NCI-H2029 treated with DMSO at 0.1 percent for 48 hours (cell line): ENCODE data around the gene HIRA.
"Not testable (repeated sequence)": the region's sequence is repeated elsewhere in the genome, so short reads cannot be mapped to it uniquely, and the experiment has no call there.

ENCODE experiments used
- DNase-seq: peaks from one replicate; lab custom pipeline; 2025; lab: John Stamatoyannopoulos, UW

HIRA gene

DNA sequence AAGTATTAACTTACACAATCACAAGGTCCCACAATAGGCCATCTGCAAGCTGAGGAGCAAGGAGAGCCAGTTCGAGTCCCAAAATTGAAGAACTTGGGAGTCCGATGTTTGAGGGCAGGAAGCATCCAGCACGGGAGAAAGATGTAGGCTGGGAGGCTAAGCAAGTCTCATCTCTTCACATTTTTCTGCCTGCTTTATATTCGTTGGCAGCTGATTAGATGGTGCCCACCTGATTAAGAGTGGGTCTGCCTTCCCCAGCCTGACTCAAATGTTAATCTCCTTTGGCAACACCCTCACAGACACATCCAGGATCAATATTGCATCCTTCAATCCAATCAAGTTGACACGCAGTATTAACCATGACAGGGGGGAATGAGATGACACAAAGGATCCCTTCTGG, 101.3 kb downstream of the HIRA start:
- not testable (repeated sequence) for DNase-seq

DNA sequence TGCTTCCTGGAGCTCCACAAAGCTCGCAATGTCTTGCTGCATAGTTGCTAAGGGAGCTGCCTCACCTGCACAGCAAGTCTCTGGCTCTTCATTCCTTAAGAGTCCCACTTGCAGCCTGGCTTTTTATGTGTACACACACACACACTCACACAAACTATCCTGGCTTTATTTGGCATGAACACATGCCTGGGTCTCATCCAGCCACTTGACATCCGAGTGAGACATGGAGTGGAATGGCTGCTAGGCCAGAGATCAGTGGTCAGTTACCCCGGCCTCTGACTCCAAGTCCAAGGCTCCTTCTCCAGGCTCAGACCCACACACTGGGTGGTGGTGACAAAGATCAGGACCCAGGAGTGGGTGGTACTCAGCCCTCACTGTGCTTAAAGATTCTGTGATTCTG, 102.1 kb downstream of the HIRA start:
- DNase-seq: no peak

DNA sequence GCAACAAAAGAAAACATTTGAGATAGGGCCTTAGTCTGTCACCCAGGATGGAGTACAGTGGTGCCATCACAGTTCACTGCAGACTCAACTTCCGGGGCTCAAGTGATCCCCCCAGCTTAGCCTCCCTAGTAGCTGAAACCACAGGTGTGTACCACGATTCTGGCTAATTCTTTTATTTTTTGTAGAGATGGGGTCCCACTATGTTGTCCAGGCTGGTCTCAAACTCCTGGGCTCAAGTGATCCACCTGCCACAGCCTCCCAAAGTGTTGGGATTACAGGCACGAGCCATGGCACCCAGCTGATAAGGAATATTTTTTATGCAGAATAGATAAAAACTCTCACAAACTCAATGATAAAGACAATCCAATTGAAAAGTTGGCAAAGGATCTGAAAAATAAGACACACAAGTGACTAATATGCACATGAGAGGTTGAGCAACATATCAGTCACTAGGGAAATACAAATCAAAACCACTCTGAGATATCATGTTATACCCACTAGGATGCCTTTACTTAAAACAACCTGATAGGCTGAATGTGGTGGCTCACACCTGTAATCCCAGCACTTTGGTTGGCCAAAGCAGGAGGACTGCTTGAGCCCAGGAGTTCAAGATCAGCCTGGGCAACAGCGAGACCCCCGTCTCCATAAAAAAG, 106.1 kb downstream of the HIRA start:
- DNase-seq: no peak

DNA sequence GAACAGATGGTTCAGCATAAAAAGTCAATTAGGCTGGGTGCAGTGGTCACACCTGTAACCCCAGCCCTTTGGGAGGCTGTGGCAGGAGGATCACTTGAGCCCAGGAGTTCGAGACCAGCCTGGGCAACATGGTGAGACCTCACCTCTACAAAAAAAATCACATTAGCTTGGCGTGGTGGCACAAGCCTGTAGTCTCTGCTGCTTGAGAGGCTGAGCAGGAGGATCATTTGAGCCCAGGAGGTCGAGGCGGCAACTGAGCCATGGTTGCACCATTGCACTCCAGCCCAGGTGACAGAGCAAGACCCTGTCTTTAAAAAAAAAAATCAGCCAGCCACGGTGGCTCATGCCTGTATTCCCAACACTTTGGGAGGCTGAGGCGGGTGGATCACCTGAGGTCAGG, 108.1 kb downstream of the HIRA start:
- not testable (repeated sequence) for DNase-seq

DNA sequence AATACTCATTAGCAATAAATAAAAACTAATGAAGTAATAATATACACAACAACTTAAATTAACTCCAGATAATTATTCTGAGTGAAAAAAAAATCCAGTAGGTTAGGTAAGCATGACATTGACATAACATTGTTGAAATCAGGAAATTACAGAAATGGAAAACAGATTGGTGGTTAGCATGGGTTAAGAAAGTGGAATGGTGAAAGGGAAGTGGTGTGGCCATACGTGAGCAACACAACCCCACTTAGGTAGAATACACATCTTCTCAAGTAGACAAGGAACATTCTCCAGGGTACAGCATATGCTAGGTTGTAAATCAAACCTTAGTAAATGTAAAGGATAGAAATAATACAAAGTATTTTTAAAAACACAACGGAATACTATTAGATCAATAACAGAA, 109.8 kb downstream of the HIRA start:
- DNase-seq: no peak

DNA sequence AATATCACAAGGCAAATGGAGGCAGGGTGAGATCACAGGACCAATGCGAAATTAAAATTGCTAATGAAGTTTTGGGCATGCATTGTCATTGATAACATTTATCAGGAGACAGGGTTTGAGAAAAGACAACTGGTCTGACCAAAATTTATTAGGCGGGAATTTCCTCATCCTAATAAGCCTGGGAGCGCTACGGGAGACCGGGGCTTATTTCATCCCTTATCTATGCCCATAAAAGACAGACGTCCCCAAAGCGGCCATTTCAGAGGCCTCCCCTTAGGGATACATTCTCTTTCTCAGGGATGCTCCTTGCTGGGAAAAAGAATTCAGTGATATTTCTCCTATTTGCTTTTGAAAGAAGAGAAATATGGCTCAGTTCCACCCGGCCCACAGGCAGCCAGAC, 111.4 kb downstream of the HIRA start:
- DNase-seq: not testable (repeated sequence)

DNA sequence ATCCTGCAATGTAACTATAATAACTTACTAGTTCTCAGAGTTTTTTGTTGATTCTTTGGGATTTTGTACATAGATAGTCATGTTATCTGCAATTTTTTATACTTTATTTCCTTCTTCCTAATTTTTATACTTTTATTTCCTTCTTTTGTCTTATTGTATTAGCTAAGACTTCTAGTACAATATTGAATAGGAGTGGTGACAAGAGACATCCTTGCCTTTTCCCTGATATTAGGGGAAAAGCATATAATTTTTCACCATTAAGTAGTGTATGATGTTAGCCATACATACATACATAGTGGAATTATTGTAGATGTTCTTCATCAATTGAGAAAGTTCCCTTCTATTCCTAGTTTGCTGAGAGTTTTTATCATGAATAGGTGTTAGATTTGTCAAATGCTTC, 112.3 kb downstream of the HIRA start:
- DNase-seq: no peak

DNA sequence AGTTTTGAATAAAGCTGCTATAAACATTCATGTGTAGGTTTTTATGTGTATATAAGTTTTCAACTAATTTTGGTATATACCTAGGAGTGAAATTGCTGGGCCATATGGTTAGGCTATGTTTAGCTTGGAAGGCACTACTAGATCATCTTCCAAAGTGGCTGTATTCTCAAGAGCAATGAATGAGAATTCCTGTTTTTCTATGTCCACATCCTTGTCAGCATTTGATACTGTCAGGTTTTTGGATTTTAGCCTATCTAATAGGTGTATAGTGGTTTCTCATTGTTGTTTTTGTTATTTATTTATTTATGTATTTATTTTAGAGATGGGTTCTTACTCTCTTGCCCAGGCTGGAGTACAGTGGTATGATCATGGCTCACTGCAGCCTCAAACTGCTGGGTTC, 113.7 kb downstream of the HIRA start:
- DNase-seq: no peak

DNA sequence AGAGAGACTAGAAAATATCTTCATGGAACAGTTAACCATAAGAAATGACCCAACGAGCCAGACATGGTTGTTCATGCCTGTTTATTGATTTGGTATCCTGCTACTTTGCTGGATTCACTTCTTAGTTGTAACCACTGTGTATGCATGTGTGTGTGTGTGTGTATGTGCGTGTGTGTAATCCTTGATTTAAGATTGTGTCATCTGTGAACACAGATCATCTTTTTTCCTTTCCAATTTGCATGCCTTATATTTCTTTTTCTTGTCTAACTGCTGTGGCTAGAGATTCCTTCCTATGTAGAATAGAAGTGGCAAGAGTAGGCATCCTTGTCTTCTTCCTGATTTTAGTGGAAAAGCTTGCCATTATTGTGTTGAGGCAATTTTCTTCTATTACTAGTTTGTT, 123.7 kb downstream of the HIRA start:
- DNase-seq: no peak

DNA sequence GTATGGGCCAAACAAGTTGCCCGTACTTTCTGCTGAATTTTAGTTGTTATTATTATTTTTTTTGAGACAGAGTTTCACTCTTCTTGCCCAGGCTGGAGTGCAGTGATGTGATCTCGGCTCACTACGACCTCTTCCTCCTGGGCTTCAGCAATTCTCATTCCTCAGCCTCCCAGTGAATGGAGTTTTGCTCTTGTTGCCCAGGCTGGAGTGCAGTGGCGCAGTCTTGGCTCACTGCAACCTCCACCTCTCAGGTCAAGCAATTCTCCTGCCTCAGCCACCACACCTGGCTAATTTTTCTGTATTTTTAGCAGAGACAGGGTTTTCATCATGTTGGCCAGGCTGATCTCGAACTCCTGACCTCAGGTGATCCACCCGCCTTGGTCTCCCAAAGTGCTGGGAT, 125.0 kb downstream of the HIRA start:
- DNase-seq: not testable (repeated sequence)

DNA sequence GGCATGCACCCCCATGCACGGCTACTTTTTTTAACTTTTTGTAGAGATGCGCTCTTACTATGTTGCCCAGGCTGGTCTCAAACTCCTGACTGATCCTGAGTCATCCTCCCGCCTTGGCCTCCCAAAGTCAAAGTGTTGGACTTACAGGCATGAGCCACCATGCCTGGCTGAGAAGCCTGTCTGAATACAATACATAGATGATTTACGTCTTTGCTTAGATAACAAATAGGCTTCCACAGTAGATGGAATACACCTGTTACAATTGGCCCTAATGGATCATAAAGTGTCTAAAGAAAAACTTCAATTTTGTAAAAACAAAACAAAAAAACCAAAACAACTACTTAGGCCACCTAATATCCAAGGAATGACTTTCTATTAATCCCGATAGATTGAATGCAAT, 127.0 kb downstream of the HIRA start:
- no peak for DNase-seq

DNA sequence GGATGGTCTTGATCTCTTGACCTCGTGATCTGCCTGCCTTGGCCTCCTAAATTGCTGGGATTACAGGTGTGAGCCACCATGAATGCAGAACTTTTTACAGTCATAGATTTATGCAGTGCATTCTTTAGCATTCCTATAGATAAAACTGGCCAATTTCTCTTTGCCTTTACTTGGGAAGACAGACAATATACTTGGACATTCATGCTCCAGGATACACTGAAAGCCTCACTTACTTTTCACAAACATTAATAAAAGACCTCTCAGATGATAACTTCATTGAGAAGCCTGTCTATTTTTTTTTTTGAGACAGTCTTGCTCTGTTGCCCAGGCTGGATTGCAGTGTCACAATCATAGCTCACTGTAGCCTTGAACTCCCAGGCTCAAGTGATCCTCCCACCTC, 127.7 kb downstream of the HIRA start:
- no peak for DNase-seq

DNA sequence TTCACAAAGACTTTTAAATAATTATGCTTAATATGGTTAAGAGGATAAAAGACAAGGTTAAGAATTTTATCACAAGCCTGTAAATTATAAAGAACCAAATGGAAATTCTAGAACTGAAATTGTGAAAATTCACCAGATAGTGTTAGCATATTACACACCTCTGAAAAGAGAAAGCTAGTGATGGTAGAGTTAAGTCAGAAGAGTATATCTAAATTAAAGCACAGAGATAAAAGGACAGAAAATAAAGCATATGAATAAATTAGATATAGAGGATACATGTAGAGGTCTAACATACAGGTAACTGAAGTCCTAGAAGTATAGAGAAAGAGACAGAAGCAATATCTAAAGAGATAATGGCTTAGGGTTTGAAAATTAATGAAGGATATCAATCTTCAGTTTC, 135.8 kb downstream of the HIRA start:
- DNase-seq: no peak

DNA sequence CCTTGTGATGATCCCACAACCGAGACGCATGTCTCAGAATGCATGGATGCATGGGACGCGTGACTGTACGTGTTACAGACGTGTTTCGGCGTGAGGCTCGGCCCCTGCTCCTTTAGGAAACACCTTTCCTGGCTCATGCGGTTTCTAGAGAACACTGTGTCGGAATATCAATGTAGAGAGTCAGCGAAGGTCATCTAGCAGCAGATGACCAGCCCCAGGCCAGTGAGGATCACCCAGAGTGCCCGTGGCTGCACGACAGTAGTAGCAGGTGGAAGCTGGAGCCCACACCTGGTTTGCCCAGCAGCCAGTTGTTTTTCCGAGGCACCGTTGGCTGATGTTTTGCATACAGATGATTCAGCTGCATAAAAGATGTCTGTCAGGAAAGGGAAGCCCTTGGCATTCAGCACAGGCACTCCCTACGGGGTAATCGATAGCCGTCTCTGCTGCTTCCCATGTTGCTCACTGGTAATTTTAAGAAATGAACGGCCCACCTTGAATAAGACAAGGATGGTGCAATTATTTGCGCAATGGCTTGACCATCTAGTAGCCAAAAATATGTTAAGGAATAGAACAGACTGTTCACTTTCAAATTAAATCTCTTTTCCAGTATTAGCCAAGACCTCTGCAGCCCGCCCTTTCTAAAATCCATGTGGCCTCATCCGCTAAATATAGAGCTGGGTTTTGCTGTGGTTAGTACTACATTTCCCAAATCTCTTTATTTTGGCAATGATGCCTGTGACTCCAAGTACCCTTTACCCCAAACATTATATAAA, 138.9 kb downstream of the HIRA start:
- DNase-seq: no peak

DNA sequence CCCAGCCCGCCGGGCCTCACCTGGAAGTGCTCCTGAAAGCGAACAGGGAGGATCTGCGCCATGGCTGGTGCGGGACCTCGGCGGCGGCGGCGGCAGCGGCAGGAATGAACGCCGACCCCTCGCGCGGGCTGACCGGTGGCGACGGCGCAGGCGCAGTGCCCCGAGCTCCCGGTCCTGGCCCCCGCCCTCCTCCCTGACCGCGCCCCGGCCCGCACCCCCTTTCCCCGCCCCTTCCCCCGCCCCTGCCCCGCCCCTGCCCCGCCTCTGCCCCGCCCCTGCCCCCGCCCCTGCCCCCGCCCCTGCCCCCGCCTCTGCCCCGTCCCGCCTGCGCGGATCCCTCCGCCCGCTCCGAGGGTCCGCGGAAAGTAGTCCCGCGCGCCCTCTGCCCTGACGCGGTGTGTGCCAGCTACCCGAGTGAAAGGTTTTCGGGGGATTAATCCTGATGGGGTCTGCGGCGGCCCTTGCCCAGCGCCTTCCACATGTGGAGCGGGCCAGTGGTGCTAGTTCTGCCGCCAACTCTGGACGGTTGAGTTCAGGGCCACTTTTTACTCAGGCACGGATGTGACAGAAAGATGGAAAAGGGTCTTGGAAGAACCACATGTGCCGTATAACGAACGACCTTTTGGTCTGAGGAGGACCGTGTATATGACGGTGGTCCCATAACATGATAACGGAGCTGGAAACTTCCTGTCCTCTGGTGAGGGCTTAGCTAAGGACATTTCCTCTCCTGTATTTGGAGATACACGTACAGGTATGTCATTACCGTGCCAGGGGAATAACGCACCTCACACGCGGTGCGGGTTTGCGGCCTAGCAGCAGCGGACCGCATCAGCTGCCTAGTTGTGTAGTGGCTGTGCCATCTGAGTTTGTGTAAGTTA, 139.7 kb downstream of the HIRA start, which contains the start of gene CLTCL1:
Gene CLTCL1, minus strand, starts transcription at position 140 of the 878 bp plus-strand sequence. Its CDS starts 78 bp downstream, at position 62.
- DNase-seq: no peak

DNA sequence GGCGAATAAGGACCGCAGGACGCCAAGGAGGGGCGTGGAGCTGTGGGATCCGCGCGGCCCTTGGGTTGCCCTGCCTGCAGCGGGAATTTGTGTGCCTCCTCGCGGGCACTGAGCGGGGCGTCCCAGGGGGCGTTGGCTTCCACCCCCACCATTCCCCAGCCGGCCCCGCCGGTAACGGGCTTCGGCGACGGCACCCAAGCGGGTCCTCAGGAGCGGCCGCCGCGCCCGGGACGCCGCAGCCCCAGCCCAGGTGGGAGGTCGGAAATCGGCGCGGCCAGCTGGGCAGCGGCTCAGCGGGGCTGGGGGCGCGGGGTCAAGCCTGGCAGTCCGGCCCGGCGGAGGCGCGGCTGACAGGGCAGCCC, 140.3 kb downstream of the HIRA start:
- DNase-seq: no peak

DNA sequence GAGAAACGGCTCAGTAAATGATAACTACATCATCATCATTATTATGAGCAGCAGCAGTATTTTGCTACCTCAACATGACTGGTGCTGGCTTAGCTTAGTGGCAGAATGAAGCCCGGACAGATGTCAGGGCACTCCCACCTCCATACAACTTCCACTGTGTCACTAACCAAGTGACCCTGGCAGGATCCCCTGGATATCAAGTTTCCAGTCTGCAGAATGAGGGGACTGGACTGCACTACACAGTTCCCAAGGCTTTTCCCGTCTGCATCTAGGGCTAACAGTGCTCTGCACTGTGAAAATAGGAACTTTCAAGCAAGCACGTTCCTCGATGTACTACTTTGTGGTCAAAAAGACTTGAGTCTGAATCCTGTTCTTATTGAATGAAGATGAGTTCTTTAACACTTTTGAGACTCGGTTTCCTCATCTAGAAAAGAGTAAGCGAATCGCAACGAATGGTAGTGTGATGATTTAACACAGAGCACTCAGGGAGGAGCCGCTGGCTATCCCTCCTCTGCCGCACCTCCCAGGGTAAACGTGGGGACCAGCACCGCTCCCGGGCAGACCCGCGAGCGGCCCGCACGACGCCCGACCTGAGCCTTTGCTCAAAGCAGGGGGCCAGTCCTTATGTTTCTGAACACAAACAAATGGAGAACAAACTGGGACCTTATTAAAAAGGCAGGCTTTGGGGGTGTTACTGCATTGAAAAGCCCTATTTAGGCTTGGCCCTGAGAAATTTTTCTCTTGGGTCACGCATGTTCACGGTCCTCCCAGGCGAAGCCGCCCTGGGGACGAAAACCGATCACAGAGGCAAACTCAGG, 140.9 kb downstream of the HIRA start:
- no peak for DNase-seq

DNA sequence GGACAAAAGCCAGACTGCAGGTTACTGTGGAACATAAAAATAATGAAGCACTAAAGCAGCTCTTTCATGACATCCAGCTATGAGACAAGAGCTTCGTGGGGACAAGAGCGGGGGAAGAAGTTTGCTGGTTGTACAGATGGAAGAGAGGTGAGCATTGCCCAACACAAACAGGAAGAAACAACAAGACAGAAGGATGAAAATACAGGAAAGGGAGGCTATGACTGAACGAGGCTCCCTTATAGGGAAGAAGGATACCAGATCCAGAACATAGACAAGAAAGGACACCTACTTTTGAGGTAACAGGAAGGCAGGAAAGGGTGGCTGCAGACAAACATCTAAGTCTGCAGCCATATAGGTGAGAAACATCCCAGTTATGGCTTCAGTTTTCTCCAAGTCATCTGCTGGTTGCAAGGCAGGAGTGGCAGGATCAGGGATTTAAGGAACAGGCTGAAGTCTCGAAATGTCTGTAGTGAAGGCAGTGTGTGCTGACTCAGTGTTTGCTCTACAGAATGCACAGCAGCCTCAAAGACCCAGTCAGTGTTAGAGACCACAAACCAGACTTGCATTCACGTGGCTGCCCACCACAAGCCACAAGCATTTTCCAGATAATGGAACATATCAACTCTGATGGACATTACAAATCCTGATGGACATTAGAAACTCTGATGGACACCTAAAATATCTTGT, 141.9 kb downstream of the HIRA start:
- no peak for DNase-seq

DNA sequence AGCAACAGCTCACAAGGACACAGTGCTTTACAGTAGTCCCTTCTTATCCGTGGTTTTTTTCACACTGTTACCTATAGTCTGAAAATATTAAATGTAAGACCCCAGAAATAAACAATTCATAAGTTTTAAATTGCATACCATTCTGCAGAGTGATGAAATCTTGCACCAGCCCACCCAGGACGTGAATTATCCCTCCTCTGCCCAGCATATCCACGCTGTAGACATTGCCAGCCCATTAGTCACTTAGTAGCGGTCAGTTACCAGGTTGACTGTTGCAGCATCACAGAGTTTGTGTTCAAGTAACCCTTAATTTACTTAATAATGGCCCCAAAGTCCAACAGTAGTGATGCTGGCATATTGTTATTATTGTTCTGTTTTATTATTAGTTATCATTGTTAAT, 143.6 kb downstream of the HIRA start:
- DNase-seq: no peak

DNA sequence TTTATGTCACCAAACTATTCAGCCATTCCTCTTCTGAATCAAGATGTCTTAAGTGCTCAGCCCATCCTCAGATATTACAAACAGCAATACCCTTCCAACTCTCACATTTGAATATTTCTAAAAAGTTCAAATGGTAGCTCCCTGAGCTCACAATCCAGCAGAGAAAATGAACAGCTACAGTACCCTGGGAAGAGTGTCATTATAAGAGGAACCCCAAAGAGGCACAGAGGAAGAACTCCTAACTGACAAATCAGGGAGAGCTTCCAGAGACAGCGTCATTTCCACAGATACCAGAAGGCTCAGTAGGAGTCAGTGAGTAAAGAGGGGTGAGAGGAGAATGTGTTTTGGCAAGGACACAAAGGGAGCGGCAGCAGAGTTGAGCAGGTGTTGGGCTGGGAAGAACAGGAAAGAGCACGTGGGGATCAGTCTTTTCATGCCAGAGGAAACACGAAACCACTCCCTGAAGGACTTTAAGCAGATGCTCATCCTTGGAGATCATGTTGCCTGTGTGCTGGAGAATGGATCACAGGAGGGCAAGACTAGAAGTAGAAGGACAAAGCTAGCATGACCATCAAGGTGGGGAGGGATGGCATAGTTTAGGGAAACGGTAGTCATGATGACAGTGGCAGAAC, 144.3 kb downstream of the HIRA start:
- DNase-seq: peak; percentile 92

DNA sequence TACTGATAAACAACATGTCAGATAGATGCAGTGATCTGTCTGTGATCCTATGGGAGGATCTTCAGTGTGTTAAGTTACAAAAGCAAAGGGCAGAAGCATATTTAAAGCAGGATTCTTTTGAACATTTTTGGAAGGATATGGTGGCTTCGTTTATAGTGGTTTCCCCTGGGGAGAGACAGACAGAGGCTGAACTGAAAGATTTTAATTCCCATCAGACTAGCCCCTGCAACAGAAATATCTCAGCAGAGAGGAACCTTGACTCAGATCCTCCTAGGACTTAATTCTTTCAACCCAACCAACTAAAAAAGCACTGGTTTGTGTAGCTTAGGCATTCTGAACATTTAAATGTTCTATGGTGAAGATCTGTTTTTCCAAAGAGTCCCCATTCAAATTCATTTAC, 145.7 kb downstream of the HIRA start:
- DNase-seq: no peak
